ENCODE data around the gene GNAQ.

GNAQ gene

DNA sequence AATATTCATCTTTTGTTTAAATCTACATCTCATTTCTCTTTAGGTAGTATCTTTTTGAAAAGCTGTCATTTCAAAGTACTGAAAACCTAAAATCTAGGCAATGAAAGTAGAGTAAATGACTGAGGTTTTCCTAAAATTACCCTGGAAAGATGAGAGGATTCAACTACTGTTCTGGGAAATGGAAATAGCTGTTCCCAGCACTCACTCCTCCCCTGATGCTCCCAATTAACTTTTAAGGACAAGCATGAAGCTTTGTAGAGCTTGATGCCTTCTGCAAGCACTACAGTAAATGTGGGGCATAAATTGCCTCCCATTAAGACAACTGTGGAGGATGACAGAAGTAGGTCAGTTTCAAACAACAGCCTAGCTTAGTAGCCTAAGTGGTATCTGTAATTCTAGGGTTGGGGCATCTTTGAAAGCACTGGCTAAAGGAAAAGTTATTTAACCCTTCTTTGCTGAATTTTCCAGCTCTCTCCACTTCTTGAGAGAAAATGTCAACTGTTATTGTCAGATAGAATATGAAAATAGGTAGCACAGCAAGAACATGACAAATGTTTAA, 283.3 kb downstream of the GNAQ start:
- TF ChIP-seq, protein P1, sequence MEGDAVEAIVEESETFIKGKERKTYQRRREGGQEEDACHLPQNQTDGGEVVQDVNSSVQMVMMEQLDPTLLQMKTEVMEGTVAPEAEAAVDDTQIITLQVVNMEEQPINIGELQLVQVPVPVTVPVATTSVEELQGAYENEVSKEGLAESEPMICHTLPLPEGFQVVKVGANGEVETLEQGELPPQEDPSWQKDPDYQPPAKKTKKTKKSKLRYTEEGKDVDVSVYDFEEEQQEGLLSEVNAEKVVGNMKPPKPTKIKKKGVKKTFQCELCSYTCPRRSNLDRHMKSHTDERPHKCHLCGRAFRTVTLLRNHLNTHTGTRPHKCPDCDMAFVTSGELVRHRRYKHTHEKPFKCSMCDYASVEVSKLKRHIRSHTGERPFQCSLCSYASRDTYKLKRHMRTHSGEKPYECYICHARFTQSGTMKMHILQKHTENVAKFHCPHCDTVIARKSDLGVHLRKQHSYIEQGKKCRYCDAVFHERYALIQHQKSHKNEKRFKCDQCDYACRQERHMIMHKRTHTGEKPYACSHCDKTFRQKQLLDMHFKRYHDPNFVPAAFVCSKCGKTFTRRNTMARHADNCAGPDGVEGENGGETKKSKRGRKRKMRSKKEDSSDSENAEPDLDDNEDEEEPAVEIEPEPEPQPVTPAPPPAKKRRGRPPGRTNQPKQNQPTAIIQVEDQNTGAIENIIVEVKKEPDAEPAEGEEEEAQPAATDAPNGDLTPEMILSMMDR (IDR thresholded peaks at IDR 0.05): no peak
- Histone ChIP-seq H3K36me3 (no peaks in the 10 kb centered on the region), H3K27ac (no peak overlapping the region), H3K4me1 (peaks cover 0 to 38% (median 12%) of the 10 kb centered on the region in 4 donors), H3K4me3 (no peak overlapping the region), H3K27me3 (no peaks in the 10 kb centered on the region), H3K9me3 (no peaks in the 10 kb centered on the region)
- no peak for DNase-seq
- intact Hi-C loops (cut with DNase I; ENCODE audit: low total_unique reads): no loop called here

DNA sequence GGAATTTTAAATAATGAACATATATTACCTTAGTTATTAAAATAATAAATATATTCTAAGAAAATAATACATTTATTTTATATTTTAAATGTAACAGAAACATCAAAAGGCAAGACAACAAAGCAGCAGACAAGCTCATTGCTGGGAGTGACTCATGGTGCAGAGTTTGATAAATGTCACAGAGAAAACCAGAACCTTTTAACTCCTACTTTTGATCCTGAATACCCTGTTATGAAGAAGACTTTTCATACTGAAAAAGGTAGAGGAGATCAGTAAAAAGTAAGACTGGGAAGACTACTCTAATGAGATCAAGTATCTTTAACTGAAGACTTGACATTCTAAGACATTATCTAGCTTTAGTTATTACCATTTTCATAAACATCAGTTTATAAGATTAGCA, 284.4 kb downstream of the GNAQ start:
- H3K4me3 ChIP-seq: no peak overlapping the region
- no peak for DNase-seq
- TF ChIP-seq, protein P1 (IDR thresholded peaks at IDR 0.05): no peak
- no peaks in the 10 kb centered on the region for H3K27me3 ChIP-seq
- H3K9me3 ChIP-seq: no peaks in the 10 kb centered on the region
- H3K27ac ChIP-seq: no peak overlapping the region
- intact Hi-C loops (cut with DNase I; ENCODE audit: low total_unique reads): no loop called here
- peaks cover 0 to 41% (median 15%) of the 10 kb centered on the region in 4 donors for H3K4me1 ChIP-seq
- no peaks in the 10 kb centered on the region for H3K36me3 ChIP-seq

DNA sequence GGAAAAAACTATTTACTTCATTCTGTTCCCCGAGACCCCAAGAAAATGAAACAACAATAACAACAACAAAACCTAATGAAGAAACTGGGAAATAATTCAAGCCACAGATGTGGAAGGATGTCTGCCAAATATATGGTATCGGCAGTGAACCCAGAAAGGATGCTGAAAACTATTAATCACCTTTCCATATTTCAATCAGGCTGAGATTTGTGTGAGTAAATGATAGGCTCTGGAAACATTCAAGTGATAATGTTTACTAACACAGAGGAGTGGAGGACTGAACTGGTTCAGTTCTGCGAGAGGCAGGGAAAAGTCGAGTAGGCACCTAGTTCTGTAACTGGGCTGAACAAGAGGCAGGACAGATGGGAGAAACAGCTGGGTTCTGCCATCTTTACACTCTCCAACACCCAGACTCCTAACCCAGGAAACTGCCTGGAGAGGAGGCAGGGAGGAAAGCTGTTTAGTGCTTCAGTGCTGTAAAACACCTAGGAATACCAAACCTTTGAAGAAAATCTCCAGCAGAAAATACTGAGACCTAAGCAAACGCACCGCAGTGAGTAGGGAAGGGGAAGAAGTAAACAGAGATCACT, 286.7 kb downstream of the GNAQ start:
- Histone ChIP-seq H3K27ac (no peak overlapping the region), H3K36me3 (no peaks in the 10 kb centered on the region), H3K4me3 (no peak overlapping the region), H3K4me1 (peaks cover 0 to 27% (median 7%) of the 10 kb centered on the region in 4 donors), H3K9me3 (no peaks in the 10 kb centered on the region), H3K27me3 (no peaks in the 10 kb centered on the region)
- intact Hi-C loops (cut with DNase I; ENCODE audit: low total_unique reads): no loop called here
- DNase-seq: no peak
- TF ChIP-seq, protein P1 (IDR thresholded peaks at IDR 0.05): no peak

DNA sequence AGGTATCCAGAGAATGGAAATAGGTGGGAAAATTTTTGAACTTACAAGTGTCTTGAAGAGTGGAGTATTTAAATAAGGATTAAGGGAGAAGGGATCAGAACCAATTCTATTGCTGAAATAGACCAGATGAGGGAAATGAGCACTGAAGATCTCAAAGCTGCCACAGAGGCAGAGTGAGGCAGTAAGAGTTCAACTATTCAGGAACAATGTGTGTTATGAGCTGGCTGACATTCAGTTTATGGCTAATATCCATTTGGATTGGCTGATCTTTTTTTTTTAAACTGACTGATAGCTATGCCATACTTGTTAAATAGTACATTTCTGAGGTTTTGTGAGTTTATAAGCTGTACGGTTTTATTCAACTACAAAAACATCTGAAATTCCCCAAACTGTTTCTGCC, 288.2 kb downstream of the GNAQ start:
- Histone ChIP-seq H3K27ac (no peak overlapping the region), H3K27me3 (no peaks in the 10 kb centered on the region), H3K4me1 (peaks cover 0 to 27% (median 7%) of the 10 kb centered on the region in 4 donors), H3K36me3 (no peaks in the 10 kb centered on the region), H3K9me3 (no peaks in the 10 kb centered on the region), H3K4me3 (no peak overlapping the region)
- no peak for DNase-seq
- TF ChIP-seq, protein P1 (IDR thresholded peaks at IDR 0.05): no peak
- intact Hi-C loops (cut with DNase I; ENCODE audit: low total_unique reads): no loop called here

DNA sequence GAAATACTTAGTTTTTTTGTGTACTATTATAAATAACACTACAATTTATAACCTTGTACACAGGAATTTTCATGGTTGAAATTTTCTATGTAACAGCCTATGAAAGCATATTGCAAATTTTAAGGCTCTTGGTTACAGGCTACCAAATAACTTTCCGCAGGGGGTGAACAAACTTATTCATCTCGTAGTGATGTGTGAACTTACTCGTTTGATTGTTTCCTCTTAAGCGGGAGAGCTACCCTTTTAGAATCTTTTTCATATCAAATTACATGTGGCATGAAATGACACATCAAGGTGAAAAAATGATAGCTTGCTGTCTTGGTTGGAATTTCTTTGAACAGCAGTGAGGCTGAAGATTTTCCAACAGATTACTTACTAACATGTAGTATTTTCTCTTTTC, 292.7 kb downstream of the GNAQ start:
- H3K4me1 ChIP-seq: peaks cover 0 to 32% (median 8%) of the 10 kb centered on the region in 4 donors
- H3K4me3 ChIP-seq: no peak overlapping the region
- no peak for DNase-seq
- H3K9me3 ChIP-seq: no peaks in the 10 kb centered on the region
- no peaks in the 10 kb centered on the region for H3K36me3 ChIP-seq
- intact Hi-C loops (cut with DNase I; ENCODE audit: low total_unique reads): no loop called here
- H3K27ac ChIP-seq: no peak overlapping the region
- H3K27me3 ChIP-seq: no peaks in the 10 kb centered on the region
- TF ChIP-seq, protein P1 (IDR thresholded peaks at IDR 0.05): no peak

All from tibial artery (tissue), 4 donors.